GM12864 (cell line): Measurements from ENCODE around the gene HOXD13.

Experiments used
- DNase-seq: peaks from one replicate; pipeline ENCODE4 v3.0.0-alpha.2; 2011; ENCODE audit warnings: low read depth
- H3K4me3 ChIP-seq: 2 replicates; pipeline ENCODE4 v1.5.1; 2011; ENCODE audit warnings: mild to moderate bottlenecking, low read depth, low read length, control low read depth
- CTCF ChIP-seq: IDR thresholded peaks from 2 replicates; pipeline ENCODE4 v1.5.1; 2011; ENCODE audit warnings: low read depth, mild to moderate bottlenecking, moderate library complexity, low read length, control low read depth, inconsistent platforms; ENCODE audit errors: missing control alignments

HOXD13 gene

GRCh38 chr2:176081837-176082524 lies 10.5 kb upstream of the HOXD13 start:
- H3K4me3 ChIP-seq: no peak overlapping the region
- no peak for TF ChIP-seq CTCF
- DNase-seq: no peak

GRCh38 chr2:176082525-176082823 lies 10.0 kb upstream of the HOXD13 start:
- DNase-seq: no peak
- TF ChIP-seq CTCF: no peak
- H3K4me3 ChIP-seq: no peak overlapping the region

- no peak for DNase-seq
- no peak overlapping the region for H3K4me3 ChIP-seq
- no peak for TF ChIP-seq CTCF
Observed at GRCh38 chr2:176082824-176083751, 9.4 kb upstream of the HOXD13 start.

- no peak for DNase-seq
- no peak within 1 kb of the TSS for H3K4me3 ChIP-seq
- TF ChIP-seq CTCF: no peak
Observed at GRCh38 chr2:176083796-176084261, 8.7 kb upstream of the HOXD13 start, which contains the start of gene EVX2. TSS of gene EVX2 (minus strand) at chr2:176083962. CDS start at chr2:176083776, 186 bp downstream.

GRCh38 chr2:176084611-176085119 lies 7.9 kb upstream of the HOXD13 start:
- no peak for TF ChIP-seq CTCF

GRCh38 chr2:176085120-176085788 lies 7.3 kb upstream of the HOXD13 start:
- no peak for TF ChIP-seq CTCF
- DNase-seq: no peak
- no peak overlapping the region for H3K4me3 ChIP-seq

More at GRCh38 chr2:176084611-176085119, 7.9 kb upstream of the HOXD13 start:
- no peak overlapping the region for H3K4me3 ChIP-seq
- no peak for DNase-seq
